Measurements from ENCODE around the gene ITGA1.
"Not testable (repeated sequence)": the region's sequence is repeated elsewhere in the genome, so short reads cannot be mapped to it uniquely, and the experiment has no call there.

ITGA1 gene

DNA sequence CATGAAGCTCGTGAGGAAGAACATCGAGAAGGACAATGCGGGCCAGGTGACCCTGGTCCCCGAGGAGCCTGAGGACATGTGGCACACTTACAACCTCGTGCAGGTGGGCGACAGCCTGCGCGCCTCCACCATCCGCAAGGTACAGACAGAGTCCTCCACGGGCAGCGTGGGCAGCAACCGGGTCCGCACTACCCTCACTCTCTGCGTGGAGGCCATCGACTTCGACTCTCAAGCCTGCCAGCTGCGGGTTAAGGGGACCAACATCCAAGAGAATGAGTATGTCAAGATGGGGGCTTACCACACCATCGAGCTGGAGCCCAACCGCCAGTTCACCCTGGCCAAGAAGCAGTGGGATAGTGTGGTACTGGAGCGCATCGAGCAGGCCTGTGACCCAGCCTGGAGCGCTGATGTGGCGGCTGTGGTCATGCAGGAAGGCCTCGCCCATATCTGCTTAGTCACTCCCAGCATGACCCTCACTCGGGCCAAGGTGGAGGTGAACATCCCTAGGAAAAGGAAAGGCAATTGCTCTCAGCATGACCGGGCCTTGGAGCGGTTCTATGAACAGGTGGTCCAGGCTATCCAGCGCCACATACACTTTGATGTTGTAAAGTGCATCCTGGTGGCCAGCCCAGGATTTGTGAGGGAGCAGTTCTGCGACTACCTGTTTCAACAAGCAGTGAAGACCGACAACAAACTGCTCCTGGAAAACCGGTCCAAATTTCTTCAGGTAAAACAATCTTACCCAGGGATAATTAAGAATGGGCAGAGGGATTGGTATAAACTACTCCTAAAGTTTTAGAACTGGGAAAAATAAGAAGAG, 12.9 kb downstream of the ITGA1 start:
- DNase-seq (ENCODE audit: low read depth in 2 of 2, low spot score in 1 of 2), result peak in 1 of 2 donors; percentile 29

DNA sequence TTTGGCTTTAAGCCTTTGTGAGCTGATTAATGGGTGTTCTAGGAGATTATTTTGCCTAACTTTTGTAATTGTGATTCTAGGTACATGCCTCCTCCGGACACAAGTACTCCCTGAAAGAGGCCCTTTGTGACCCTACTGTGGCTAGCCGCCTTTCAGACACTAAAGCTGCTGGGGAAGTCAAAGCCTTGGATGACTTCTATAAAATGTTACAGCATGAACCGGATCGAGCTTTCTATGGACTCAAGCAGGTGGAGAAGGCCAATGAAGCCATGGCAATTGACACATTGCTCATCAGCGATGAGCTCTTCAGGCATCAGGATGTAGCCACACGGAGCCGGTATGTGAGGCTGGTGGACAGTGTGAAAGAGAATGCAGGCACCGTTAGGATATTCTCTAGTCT, 13.6 kb downstream of the ITGA1 start:
- no peak for DNase-seq (ENCODE audit: low read depth in 2 of 2, low spot score in 1 of 2)

DNA sequence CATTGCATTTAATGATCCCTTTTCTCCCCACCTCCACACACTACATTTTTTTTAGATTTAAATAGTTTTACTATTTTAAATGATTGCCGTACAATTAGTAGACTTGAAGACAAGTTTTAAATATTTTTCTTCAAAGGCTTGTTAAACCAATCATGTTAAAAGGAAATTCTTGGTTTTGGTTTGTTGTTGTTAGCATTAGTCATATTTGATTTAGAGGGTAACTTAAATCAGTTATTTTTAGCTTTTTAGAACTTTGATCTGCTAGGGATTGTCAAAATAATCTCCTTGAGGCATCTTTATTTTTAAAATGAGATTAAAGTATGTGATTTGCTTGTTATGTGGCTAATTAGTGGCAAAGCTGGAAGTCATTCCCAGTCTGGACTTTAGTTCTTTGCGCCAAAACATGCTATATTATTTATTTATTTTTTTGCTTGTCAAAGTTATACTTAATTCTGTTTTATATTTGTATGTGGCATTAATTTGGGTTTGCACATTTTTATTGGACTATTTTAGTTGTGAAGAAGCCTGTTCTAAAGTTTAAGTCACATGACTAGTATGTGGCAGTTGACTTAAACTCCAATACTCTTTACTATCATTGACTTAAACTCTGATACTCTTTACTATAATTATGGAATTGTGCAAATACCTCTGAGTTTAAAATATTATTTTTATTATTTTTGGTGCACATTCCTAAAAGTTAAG, 14.7 kb downstream of the ITGA1 start:
- DNase-seq (ENCODE audit: low read depth in 2 of 2, low spot score in 1 of 2), result no peak

DNA sequence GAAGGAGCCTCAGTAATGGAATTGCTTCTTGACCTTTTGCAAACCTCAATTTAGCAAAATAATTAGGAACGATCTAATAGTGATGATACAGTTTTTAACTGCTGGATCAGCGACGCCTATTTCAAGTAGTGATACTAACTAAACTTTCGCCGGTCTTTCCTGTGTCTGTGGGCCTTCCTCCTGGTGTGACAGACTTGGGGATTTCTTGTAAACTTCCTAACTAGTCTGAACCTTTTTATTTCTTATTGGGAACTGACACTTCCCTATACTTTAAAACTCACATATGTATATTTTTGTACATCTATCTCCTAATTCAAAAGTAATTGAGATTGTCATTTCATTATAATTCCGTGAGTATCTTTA, 15.2 kb downstream of the ITGA1 start:
- DNase-seq (ENCODE audit: low read depth in 2 of 2, low spot score in 1 of 2), result no peak

GRCh38 chr5:52804387-52804791, 16.7 kb downstream of the ITGA1 start:
- no peak for DNase-seq (ENCODE audit: low read depth in 2 of 2, low spot score in 1 of 2)

- no peak for DNase-seq (ENCODE audit: low read depth in 2 of 2, low spot score in 1 of 2)
Observed at GRCh38 chr5:52804981-52805380, 17.3 kb downstream of the ITGA1 start.

DNA sequence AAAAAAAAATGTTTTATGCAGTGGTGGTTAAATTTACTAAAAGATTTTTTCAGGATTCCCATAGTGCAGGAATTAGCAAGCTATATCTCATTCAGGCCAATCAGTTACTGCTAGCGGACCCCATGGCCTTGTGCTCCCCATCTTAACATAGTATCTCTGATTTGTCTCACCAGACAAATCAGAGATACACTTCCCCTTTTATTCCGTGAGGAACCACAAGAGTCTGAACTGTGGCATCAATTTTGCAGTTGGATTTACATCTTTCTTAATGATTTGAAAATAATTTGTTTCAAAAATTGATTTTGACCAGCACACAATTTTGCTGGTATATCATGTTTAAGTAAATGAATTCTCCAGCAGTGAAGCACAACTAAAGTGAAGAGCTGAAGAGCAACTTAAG, 17.9 kb downstream of the ITGA1 start:
- DNase-seq (ENCODE audit: low read depth in 2 of 2, low spot score in 1 of 2), result no peak

DNA sequence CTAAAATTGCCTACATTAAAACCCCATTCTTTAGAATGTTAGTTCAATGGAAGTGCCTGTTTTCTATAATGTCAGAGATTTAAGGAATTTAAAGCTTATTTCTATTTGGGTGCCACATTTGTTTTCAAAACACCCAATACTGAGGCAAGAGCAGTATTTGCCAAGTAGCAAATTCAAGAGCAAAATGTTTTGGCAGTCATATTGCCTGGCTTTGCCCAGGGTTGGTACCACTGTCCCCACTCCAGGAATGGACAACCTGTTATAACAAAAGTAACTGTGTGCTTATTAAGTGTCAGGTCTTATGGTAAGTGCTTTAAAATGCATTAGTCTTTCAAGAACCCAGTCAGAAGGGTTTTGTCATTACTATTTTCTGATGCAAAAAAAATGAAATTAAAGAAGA, 19.3 kb downstream of the ITGA1 start:
- DNase-seq (ENCODE audit: low read depth in 2 of 2, low spot score in 1 of 2), result no peak

DNA sequence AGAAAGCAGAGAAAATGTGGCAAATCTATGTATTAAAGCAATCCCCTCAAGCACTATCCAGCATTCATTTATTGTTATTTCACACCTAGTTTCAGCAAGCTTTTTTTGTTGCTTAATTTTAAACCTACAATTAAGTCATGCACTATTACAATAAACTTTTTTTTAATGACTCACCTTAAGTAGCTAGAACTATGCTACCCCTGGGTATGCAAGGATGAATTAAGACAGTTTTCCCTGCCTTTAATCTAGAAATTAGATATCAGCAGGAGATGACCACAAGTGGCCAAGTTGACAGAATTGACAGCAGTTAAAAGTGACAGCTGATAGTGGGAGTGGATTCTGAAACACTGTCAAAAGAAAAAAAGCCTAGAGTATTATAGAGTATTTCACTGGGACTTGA, 20.0 kb downstream of the ITGA1 start:
- DNase-seq (ENCODE audit: low read depth in 2 of 2, low spot score in 1 of 2), result no peak

DNA sequence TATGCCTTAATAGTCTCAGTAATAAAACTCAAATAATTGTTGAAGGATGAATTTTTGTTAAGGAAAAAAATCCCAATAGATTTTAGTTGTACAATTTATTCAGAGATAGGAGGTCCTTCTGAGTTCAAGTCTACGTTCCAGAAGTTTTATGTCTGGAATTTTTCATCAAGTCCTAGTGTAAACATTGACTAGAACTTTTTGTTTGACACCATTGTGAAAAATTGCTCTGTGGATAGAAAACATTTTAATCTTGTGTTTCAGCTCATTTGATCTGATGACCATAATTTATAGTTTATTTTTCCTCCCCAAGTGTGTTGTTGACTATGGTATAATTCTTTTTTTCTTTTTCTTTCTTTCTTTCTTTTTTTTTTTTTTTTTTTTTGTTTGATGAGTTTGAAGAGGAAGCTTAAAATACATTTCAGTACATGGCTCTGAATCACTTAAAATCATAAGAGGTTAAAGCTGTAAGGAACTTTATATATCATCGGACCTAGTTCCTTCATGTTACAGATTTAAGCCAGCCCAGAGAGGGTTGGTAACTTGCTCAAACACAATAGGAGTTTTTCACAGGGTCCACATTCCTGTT, 20.7 kb downstream of the ITGA1 start:
- no peak for DNase-seq (ENCODE audit: low read depth in 2 of 2, low spot score in 1 of 2)

DNA sequence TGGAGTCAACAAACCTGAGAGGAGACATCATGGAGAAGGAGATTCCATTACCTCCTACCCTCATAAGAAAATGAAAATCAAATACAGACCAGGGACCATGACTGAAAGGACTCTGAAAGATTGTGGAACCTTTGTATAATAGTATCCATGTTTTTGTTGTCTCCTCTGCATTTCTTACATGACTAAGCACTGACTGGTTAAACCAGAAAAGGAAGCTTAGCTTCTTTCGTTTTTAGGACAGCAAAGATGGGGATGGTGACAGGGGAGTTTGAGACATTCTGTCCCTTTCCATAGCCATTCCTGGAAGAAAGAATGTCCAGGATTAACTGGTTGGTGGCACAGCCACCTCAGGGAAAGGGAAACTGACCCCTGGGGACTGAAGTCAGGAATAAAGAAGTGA, 22.2 kb downstream of the ITGA1 start:
- DNase-seq (ENCODE audit: low read depth in 2 of 2, low spot score in 1 of 2), result no peak

DNA sequence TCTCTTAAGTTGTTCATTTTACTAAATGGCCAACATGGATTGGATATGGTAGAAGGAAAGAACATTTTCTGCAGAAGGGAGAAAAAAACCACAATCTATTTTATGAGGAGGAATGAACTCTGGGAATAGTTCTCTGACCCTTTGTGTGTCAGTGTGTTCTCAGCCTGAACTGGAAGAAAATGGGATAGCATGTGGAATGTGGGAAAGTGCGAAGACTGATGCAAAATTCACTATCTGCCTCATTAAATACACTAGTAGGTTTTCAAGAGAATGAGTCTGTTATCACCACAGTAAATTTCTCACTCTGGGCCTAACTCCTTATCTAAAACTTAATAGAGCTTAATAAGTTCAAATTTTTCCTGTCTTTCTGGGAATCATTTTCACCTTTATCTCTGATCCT, 22.7 kb downstream of the ITGA1 start:
- DNase-seq (ENCODE audit: low read depth in 2 of 2, low spot score in 1 of 2), result no peak

DNA sequence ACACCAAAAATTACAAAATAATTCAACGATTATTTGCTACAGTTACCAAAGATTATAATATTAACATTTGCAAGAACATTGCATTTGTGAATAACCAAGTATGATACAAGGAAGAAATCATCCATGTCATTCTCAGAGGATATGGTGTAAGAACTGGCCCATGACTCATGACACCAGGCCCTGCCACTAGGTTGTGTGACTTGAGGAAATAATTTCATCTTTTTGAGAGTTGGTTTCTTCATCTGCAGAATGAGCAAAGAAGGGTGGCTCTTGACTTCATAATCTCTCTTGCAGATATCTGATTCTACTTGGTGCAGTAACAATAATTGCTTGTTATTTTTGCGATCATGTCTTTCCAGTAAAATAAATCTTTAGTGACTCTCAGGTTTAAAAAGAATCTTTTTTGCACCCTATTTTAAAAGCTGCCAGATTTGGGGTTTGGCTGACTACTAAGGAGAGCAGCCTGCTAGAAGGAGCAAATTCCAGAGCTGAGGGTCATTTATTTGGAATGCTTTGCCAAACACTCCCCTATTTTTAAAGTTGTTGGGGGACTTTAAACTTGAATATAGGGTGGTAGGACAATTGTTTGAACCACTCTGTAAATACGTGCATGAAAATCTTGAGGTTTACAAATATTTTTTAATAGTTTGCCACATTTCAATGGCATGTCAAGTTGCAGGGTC, 23.5 kb downstream of the ITGA1 start:
- no peak for DNase-seq (ENCODE audit: low read depth in 2 of 2, low spot score in 1 of 2)

DNA sequence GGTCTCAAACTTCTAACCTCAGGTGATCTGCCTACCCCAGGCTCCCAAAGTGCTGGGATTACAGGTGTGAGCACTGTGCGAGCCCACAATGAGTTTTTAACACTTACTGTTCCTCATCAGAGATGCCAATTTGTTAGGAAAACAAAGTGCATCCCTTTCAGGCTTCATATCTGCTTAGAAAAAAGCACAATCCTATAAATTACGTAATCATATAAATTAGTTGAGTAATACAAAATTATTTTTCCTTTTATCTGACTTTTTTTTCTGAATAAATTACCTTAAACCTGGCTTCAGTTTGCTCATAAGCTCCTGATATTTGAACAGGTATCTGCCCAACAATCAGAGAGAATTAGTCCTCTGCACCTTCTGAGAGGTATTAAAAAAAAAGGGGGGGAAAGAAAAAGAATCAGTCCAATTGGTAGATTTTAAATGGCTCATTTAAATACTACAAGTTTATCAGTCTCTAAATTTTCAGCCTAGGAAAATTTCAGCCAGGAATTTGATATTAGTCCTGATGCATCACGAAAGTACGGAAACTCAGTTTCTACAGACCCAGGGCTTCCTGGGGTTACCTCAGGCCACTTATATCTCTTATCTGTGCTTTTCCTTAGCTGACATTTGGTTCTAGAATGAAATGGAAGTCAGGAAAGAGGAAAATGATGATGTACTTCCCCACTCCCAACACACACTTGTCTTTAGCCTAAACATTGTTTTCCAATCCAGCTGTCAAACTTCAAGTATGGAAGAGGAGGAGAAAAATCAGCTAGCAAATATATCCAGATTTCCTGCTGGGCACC, 26.8 kb downstream of the ITGA1 start:
- DNase-seq (ENCODE audit: low read depth in 2 of 2, low spot score in 1 of 2), result no peak

DNA sequence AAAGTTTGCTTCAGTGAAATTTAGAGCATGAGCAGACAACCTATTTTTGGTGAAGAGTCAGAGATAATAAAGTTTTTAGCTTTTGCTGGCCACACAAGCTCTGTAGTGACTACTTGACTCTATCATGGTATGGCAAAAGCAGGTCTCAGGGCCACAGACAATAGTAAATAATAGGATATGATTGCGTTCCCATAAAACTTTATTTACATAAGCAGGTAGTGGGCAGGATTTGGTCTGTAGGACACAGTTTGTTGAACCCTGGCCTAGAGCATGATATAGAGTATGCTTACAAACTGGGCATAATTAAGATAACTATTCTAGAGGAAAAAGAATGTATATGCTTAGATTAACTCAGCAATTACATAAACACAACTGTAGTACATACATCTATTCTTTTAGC, 30.1 kb downstream of the ITGA1 start:
- DNase-seq (ENCODE audit: low read depth in 2 of 2, low spot score in 1 of 2), result no peak

DNA sequence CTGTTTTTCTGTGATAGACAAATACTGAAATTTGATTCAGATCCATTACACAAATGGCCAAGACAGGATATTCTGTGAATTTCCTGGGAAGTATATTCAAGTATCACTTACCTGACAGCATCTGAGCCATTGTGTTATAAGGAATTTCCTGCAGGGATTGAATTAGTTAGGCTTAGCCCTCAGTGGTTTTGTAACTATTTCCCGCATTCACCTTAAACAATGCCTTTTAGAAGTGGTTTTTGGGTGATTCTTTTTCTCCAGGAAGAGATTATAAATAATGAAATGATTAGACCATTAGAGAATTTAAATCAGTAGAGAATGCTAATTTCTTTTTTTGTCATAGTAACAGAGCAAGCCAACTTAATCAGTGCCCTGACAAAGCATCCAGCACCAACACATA, 30.6 kb downstream of the ITGA1 start:
- no peak for DNase-seq (ENCODE audit: low read depth in 2 of 2, low spot score in 1 of 2)

DNA sequence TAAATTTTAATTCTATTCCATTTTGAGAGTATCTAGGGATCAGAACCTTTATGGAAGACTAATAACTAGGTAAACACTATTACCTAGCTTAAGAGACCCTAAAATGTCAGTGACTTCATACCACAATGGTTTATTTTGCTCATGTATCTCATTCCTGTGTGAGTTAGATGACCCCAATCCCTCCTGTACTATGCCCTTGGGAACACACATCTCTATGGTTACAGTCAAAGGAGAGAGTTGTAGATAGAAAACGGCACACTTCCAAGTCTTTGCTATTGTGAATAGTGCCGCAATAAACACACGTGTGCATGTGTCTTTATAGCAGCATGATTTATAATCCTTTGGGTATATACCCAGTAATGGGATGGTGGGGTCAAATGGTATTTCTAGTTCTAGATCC, 31.1 kb downstream of the ITGA1 start:
- DNase-seq (ENCODE audit: low read depth in 2 of 2, low spot score in 1 of 2), result not testable (repeated sequence)

DNA sequence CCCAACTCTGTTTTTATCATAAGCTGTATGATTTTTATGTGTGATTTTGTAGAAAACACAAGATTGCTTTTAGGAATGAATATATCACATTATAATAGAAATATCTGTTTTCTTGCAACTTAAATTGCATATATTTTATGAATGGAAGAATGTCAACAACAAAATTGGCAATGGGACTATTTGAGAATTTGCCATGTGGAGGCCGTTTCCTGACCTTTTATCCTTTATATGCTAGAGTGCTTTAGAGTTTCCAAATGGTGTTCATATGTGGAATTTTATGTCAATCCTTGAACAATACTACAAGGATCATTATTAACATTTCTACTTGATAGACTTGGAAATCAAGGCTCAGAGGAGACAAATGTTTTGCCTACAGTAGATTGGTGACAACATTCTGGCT, 34.2 kb downstream of the ITGA1 start:
- DNase-seq (ENCODE audit: low read depth in 2 of 2, low spot score in 1 of 2), result no peak

DNA sequence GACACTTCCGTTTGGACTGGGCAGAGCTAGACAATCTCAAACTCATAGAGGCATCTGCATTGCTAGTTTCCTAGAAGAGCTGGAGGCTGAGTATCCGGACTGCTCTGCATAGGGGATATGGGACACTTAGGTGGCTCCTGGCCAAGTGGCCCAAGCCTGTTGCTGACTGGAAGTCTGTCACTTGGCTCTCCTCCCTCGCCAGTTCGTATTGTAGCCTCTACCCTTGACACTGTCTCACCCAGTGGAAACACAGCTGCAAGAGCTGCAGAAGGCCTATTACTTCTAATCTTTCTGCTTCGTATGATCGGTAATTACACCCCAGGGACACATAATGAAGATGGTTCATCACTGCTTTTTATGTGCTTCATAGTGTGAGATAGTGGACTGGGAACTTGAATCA, 34.7 kb downstream of the ITGA1 start:
- DNase-seq (ENCODE audit: low read depth in 2 of 2, low spot score in 1 of 2), result no peak

DNA sequence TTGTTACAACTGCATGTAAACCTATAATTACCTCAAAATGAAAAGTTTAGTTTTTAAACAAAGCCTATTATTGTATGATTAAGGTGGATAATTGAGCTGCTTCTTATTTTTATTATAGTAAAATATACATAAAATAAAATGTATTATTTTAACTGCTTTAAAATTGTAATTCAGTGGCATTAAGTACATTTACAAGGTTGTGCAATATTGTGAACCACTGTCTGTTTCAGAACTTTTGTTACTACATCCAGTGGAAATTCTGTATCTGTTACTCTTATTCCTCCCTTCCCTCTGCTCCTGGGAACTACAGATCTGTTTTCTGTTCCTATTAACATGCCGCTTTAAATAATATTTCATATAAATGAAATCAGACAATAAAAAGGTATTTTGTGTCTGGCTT, 37.1 kb downstream of the ITGA1 start:
- DNase-seq (ENCODE audit: low read depth in 2 of 2, low spot score in 1 of 2), result no peak

DNA sequence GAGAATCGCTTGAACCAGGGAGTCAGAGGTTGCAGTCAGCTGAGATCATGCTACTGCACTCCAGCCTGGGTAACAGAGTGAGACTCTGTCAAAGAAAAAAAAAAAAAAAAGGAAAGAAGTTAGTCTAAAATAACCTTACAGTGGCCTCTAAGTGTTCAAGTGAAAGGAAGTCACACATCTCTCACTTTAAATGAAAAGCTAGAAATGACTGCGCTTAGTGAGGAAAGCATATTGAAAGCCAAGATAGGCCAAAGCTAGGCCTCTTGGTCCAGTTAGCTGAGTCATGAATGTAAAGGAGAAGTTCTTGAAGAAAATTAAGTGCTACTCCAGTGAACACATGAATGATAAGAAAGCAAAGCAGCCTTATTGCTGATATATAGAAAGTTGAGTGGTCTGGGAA, 38.1 kb downstream of the ITGA1 start:
- no peak for DNase-seq (ENCODE audit: low read depth in 2 of 2, low spot score in 1 of 2)

All from stimulated activated CD8-positive, alpha-beta memory T cell treated with anti-CD3 and anti-CD28 coated beads, Interleukin-4, amount 100 ng/mL, for 4 hours (primary cell).